K562 (cell line): ENCODE measurements around the gene ZFAND2B. TPM values are rescaled to one million over a fixed set of nuclear protein-coding genes. Genes with fewer than 3 reads are reported as not detected.

Source experiments
- ADNP ChIP-seq: fragments of 200-800 bp; sonication (Bioruptor generic); IDR thresholded peaks from 2 replicates; pipeline ENCODE4 v1.6.1; 2016; ENCODE audit warnings: missing genetic modification characterization, missing compliant biosample characterization
- ASH1L ChIP-seq: fragments of 450-650 bp; IDR thresholded peaks from 2 replicates; pipeline ENCODE4 v1.6.1; 2018; ENCODE audit warnings: borderline replicate concordance, mild to moderate bottlenecking, low read depth; ENCODE audit not compliant: partially characterized antibody
- BACH1 ChIP-seq: fragments of 200-800 bp; sonication (Bioruptor generic); IDR thresholded peaks from 2 replicates; pipeline ENCODE4 v1.6.1; 2016; ENCODE audit warnings: missing genetic modification characterization, missing compliant biosample characterization
- DLX4 ChIP-seq: fragments of 250-450 bp; sonication (Bioruptor Pico); IDR thresholded peaks from 2 replicates; pipeline ENCODE4 v1.6.1; 2021; ENCODE audit warnings: mild to moderate bottlenecking
- E2F3 ChIP-seq: fragments of 250-450 bp; sonication (Bioruptor Pico); IDR thresholded peaks from 2 replicates; pipeline ENCODE4 v1.4.0; 2020; ENCODE audit warnings: mild to moderate bottlenecking
- GTF2B ChIP-seq: IDR thresholded peaks from 2 replicates; pipeline ENCODE4 v1.6.1; 2011; ENCODE audit not compliant: insufficient read length; ENCODE audit errors: extremely low read depth
- HDAC8 ChIP-seq: fragments of 450-650 bp; IDR thresholded peaks from 2 replicates; pipeline ENCODE4 v1.6.1; 2016; ENCODE audit warnings: mild to moderate bottlenecking, missing genetic modification characterization, moderate library complexity, missing compliant biosample characterization
- NCOA4 ChIP-seq: fragments of 450-650 bp; IDR thresholded peaks from 2 replicates; pipeline ENCODE4 v1.6.1; 2018; ENCODE audit warnings: mild to moderate bottlenecking; ENCODE audit not compliant: partially characterized antibody
- NCOR1 ChIP-seq: fragments of 450-650 bp; IDR thresholded peaks from 2 replicates; pipeline ENCODE4 v1.6.1; 2016; ENCODE audit warnings: mild to moderate bottlenecking, moderate library complexity
- NFIX ChIP-seq: fragments of 250-450 bp; sonication (Bioruptor Pico); IDR thresholded peaks from 2 replicates; pipeline ENCODE4 v1.4.0; 2020; ENCODE audit warnings: low read depth, mild to moderate bottlenecking, moderate library complexity
- PKNOX1 ChIP-seq: fragments of 450-650 bp; IDR thresholded peaks from 2 replicates; pipeline ENCODE4 v1.6.1; 2016
- POLR2H ChIP-seq: IDR thresholded peaks from 2 replicates; pipeline ENCODE4 v1.6.1; 2016; ENCODE audit warnings: missing genetic modification characterization, low read depth, mild to moderate bottlenecking, control low read depth, missing compliant biosample characterization, moderate library complexity
- RNF2 ChIP-seq: sonication (generic); IDR thresholded peaks from 2 replicates; pipeline ENCODE4 v1.6.1; 2016
- SMAD4 ChIP-seq: fragments of 250-450 bp; sonication (Bioruptor Pico); conservative IDR thresholded peaks from 2 replicates; pipeline ENCODE4 v1.8.0; 2021; ENCODE audit warnings: inconsistent platforms, mild to moderate bottlenecking, moderate library complexity
- SP2 ChIP-seq: IDR thresholded peaks from 2 replicates; pipeline ENCODE4 v1.6.1; 2011; ENCODE audit warnings: mild to moderate bottlenecking, low read depth, low read length, moderate library complexity; ENCODE audit not compliant: poor library complexity, severe bottlenecking; ENCODE audit errors: extremely low read depth
- ZFP30 ChIP-seq: fragments of 250-450 bp; sonication (Bioruptor Pico); IDR thresholded peaks from 2 replicates; pipeline ENCODE4 v1.8.0; 2022; ENCODE audit warnings: moderate library complexity, mild to moderate bottlenecking, inconsistent platforms, borderline replicate concordance
- ZNF124 ChIP-seq: sonication (generic); formaldehyde crosslinking; IDR thresholded peaks from 2 replicates; pipeline ENCODE4 v1.8.1; 2022; ENCODE audit warnings: missing genetic modification reagents
- ZNF134 ChIP-seq: fragments of 250-450 bp; sonication (Bioruptor Pico); conservative IDR thresholded peaks from 2 replicates; pipeline ENCODE4 v1.4.0; 2020
- ZNF174 ChIP-seq: fragments of 250-450 bp; sonication (Bioruptor Pico); IDR thresholded peaks from 2 replicates; pipeline ENCODE4 v1.4.0; 2020; ENCODE audit warnings: mild to moderate bottlenecking
- ZNF253 ChIP-seq: fragments of 250-450 bp; sonication (Bioruptor Pico); conservative IDR thresholded peaks from 2 replicates; pipeline ENCODE4 v1.6.1; 2021; ENCODE audit warnings: mild to moderate bottlenecking
- ZNF445 ChIP-seq: fragments of 250-450 bp; sonication (Bioruptor Pico); IDR thresholded peaks from 2 replicates; pipeline ENCODE4 v1.4.0; 2020; ENCODE audit warnings: low read depth, mild to moderate bottlenecking, moderate library complexity
- ZNF717 ChIP-seq: fragments of 250-450 bp; sonication (Bioruptor Pico); IDR thresholded peaks from 2 replicates; pipeline ENCODE4 v1.5.0; 2021
- polyA plus RNA-seq, 8 experiments: library from polyadenylated mRNA; depleted of rRNA in 4 of 8; stranded (reverse) in 5 of 8; unstranded in 3 of 8; fragments of >200 nt; fragmentation: Nextera tagmentation in 2 of 8; fragmentation: Illumina TruSeq in 1 of 8; extraction: Ambion mirVana in 2 of 8; extraction: Trizol in 1 of 8; gene quantifications; 2 replicates each; pipeline versions ENCODE4 v1.2.1 to v1.2.3, GENCODE V29; 2011 to 2014; ENCODE audit warnings: inconsistent platforms in 1 of 8, missing spikeins in 1 of 8
- total RNA-seq, 7 experiments: library from RNA; depleted of rRNA in 6 of 7; stranded (reverse); fragments of >200 nt in 6 of 7; fragmentation: Illumina TruSeq in 2 of 7; extraction: Trizol in 2 of 7; gene quantifications; 2 replicates each; pipeline versions ENCODE4 v1.2.1 to v1.2.3, GENCODE V29; 2011 to 2021; ENCODE audit warnings: low replicate concordance in 1 of 7
- TF ChIP-seq, protein P1 (sequence below): sonication (generic); formaldehyde crosslinking; IDR thresholded peaks from 2 replicates; pipeline ENCODE4 v1.8.0; 2022; ENCODE audit warnings: missing genetic modification reagents, mild to moderate bottlenecking, borderline replicate concordance
- TF ChIP-seq, protein P2 (sequence below): fragments of 450-650 bp; conservative IDR thresholded peaks from 2 replicates; pipeline ENCODE4 v1.6.1; 2016; ENCODE audit warnings: missing genetic modification characterization, low read depth, mild to moderate bottlenecking, missing compliant biosample characterization, moderate library complexity

ZFAND2B gene
- total and polyA plus RNA-seq, 9 of the 15 experiments (the other 6 are each of a cell fraction or from before 2014, with no cell fraction given) = 9.9 to 33.3 (median 26.1) TPM

- TF ChIP-seq, protein P1, sequence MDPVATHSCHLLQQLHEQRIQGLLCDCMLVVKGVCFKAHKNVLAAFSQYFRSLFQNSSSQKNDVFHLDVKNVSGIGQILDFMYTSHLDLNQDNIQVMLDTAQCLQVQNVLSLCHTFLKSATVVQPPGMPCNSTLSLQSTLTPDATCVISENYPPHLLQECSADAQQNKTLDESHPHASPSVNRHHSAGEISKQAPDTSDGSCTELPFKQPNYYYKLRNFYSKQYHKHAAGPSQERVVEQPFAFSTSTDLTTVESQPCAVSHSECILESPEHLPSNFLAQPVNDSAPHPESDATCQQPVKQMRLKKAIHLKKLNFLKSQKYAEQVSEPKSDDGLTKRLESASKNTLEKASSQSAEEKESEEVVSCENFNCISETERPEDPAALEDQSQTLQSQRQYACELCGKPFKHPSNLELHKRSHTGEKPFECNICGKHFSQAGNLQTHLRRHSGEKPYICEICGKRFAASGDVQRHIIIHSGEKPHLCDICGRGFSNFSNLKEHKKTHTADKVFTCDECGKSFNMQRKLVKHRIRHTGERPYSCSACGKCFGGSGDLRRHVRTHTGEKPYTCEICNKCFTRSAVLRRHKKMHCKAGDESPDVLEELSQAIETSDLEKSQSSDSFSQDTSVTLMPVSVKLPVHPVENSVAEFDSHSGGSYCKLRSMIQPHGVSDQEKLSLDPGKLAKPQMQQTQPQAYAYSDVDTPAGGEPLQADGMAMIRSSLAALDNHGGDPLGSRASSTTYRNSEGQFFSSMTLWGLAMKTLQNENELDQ (CRISPR knock-in tag) = no peak
- TF ChIP-seq ZNF174 (CRISPR knock-in tag) = no peak
- TF ChIP-seq NFIX (CRISPR knock-in tag) = no peak
- TF ChIP-seq SP2 = peak; percentile 80
- TF ChIP-seq NCOA4 = no peak
- TF ChIP-seq POLR2H (tag) = peak; percentile 72
- TF ChIP-seq ADNP (tag) = no peak
- no peak for TF ChIP-seq ZNF124 (CRISPR knock-in tag)
- TF ChIP-seq E2F3 (CRISPR knock-in tag) = 0 out of 2 replicates have a peak, but pooled peaks have one; percentile 53
- no peak for TF ChIP-seq RNF2
- no peak for TF ChIP-seq ZNF253 (CRISPR knock-in tag)
- 0 out of 2 replicates have a peak, but pooled peaks have one; percentile 66 for TF ChIP-seq HDAC8
- TF ChIP-seq DLX4 = no peak
- TF ChIP-seq SMAD4 (CRISPR knock-in tag) = peak; percentile 93
- TF ChIP-seq, protein P2, sequence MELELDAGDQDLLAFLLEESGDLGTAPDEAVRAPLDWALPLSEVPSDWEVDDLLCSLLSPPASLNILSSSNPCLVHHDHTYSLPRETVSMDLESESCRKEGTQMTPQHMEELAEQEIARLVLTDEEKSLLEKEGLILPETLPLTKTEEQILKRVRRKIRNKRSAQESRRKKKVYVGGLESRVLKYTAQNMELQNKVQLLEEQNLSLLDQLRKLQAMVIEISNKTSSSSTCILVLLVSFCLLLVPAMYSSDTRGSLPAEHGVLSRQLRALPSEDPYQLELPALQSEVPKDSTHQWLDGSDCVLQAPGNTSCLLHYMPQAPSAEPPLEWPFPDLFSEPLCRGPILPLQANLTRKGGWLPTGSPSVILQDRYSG (tag) = peak; percentile 83
- TF ChIP-seq BACH1 (tag) = peak; percentile 79; the same call in 1 of the 2 replicates
- no peak for TF ChIP-seq GTF2B
- TF ChIP-seq ZNF134 (CRISPR knock-in tag) = no peak
- TF ChIP-seq ZNF717 (CRISPR knock-in tag) = no peak
- TF ChIP-seq ZFP30 = no peak
- peak; percentile 100 for TF ChIP-seq PKNOX1
- no peak for TF ChIP-seq ZNF445 (CRISPR knock-in tag)
- TF ChIP-seq NCOR1 = no peak
- peak; percentile 90 for TF ChIP-seq ASH1L
Observed at GRCh38 chr2:219229305-219230058, 22.9 kb downstream of the ZFAND2B start, which contains the start of the genes ANKZF1 and ATG9A (continued).
